PFSK-1 (cell line): ENCODE results near the gene PELI2.

Experiments
- FOXP2 ChIP-seq: optimal IDR thresholded peaks from 2 replicates; pipeline ENCODE3; 2011; ENCODE audit warnings: borderline replicate concordance, control low read depth, inconsistent platforms; ENCODE audit not compliant: insufficient read depth; ENCODE audit errors: extremely low read length, extremely low read depth
- POLR2AphosphoS5 ChIP-seq: IDR thresholded peaks from 2 replicates; pipeline ENCODE4 v1.6.1; 2012; ENCODE audit warnings: low read depth, mild to moderate bottlenecking, control low read depth, low read length, moderate library complexity
- SIN3A ChIP-seq: IDR thresholded peaks from 2 replicates; pipeline ENCODE4 v1.6.1; 2012; ENCODE audit warnings: mild to moderate bottlenecking, low read length, moderate library complexity, borderline replicate concordance; ENCODE audit not compliant: insufficient read depth
- TAF1 ChIP-seq: IDR thresholded peaks from 2 replicates; pipeline ENCODE4 v1.6.1; 2012; ENCODE audit warnings: low read length, control low read depth, borderline replicate concordance; ENCODE audit not compliant: insufficient read depth
- TF ChIP-seq, protein P1 (sequence below), 2 experiments: IDR thresholded peaks; 2 replicates each; pipeline versions ENCODE4 v1.6.1 to v1.8.0; 2011 to 2012; ENCODE audit warnings: low read depth in 2 of 2, low read length in 2 of 2, control low read depth in 1 of 2, inconsistent platforms in 1 of 2, mild to moderate bottlenecking in 1 of 2, moderate library complexity in 1 of 2; ENCODE audit not compliant: insufficient read depth in 1 of 2

Gene PELI2

DNA sequence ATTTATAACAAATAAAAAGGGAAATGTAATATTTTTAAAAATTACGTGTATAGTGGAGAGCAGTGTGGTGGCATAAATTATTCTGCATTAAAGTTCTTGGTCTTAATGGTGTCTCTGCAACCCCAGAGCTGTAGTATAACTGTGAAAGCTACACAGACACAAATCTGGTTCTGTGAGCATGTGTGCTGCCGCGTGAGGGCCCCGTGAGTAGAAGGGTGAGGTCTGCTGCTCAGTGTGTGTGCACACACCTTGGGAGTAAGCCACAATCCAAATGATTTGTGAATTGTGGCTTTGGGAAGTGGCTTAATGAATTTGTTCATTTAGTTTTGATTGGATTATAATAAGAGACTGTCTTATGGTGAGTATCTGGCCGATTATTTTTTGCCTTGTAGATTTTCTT is 16.8 kb downstream of the PELI2 start:
- TF ChIP-seq POLR2AphosphoS5 (no peak), SIN3A (no peak)
- TF ChIP-seq, protein P1, sequence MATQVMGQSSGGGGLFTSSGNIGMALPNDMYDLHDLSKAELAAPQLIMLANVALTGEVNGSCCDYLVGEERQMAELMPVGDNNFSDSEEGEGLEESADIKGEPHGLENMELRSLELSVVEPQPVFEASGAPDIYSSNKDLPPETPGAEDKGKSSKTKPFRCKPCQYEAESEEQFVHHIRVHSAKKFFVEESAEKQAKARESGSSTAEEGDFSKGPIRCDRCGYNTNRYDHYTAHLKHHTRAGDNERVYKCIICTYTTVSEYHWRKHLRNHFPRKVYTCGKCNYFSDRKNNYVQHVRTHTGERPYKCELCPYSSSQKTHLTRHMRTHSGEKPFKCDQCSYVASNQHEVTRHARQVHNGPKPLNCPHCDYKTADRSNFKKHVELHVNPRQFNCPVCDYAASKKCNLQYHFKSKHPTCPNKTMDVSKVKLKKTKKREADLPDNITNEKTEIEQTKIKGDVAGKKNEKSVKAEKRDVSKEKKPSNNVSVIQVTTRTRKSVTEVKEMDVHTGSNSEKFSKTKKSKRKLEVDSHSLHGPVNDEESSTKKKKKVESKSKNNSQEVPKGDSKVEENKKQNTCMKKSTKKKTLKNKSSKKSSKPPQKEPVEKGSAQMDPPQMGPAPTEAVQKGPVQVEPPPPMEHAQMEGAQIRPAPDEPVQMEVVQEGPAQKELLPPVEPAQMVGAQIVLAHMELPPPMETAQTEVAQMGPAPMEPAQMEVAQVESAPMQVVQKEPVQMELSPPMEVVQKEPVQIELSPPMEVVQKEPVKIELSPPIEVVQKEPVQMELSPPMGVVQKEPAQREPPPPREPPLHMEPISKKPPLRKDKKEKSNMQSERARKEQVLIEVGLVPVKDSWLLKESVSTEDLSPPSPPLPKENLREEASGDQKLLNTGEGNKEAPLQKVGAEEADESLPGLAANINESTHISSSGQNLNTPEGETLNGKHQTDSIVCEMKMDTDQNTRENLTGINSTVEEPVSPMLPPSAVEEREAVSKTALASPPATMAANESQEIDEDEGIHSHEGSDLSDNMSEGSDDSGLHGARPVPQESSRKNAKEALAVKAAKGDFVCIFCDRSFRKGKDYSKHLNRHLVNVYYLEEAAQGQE (IDR thresholded peaks at IDR 0.05; ENCODE audit: insufficient read depth in 1 of 2, low read depth in 2 of 2, low read length in 2 of 2): no peak

DNA sequence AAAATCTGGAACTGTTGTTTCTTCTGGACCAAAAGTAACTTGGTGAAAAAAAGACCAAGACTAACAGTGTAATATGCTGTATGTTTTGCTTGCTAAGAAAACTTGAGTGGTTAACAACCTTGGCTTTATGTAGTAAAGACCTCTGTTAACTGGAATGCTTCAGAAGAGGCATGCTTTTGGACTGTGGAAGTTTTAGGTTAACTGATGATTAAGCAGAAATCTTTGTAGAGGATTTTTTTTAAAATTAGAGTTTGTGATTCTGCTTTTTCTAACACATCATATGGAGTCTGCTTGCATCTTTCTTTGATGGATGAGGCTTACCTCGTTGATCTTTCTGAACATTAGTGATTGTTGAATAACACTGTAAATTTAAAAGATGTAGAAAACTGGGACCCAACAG is 17.5 kb downstream of the PELI2 start:
- TF ChIP-seq FOXP2 (no peak), POLR2AphosphoS5 (no peak), TAF1 (no peak), SIN3A (no peak)

DNA sequence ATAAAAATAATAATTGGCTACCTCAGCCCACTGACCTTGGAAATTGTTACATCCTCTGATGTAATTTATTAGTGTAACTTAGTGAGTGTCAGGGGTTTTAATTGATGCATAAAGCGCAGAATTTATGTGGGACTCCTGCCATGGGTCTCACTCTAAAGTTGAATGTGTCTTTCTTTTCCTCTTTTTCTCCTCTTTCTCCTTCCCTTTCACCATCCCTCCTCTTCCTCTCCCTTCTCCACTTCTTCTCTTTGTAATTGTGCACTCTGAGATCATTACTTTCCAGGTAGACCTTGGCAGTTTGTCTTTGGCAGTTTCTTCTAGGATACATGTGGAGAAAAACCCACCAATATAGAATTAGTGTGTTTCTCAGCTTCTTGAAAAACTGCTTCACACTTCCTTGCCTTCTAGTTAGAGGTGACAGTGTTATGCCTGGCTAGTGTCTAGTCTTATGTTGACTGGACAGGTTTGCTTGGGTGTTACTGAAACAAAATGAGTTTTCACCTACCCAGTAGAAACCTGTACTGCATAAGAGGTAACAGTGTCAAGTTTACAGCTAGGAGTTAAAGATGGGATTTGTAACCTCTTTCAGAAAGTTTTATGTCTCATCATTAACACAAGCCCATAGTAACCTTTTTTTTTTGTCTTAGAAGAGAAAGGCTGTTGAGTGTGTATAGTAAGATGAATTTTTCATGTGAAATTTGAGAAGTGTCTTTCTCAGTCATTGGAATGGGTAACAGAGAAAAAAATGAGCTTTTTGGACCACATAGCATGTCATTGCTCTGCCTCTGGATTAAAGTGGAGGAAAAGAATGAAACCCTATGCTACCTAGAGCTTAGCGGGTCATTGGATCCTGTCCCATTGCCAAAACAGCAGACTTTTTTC is 18.6 kb downstream of the PELI2 start:
- TF ChIP-seq SIN3A: no peak
- no peak for TF ChIP-seq POLR2AphosphoS5
- TF ChIP-seq, protein P1 (IDR thresholded peaks at IDR 0.05; ENCODE audit: insufficient read depth in 1 of 2, low read depth in 2 of 2, low read length in 2 of 2): no peak
- no peak for TF ChIP-seq TAF1
- no peak for TF ChIP-seq FOXP2

DNA sequence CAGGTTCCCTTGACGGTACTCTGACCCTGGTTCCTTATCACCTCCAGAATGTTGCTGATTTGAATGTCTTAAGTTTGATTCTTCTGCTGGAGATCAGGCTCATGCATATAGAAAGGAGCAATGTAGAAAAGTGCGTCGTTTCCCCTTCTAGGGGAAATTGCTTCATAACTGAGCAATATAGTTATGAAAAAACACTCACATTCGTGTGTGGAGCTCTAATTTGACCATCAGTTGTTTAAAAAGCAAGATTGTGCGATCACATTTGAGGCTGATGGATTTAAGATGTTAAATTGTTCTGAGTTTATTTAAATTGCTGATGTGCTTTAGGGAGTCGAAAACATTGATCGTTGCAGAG is 19.2 kb downstream of the PELI2 start:
- no peak for TF ChIP-seq FOXP2
- TF ChIP-seq POLR2AphosphoS5: no peak
- TF ChIP-seq TAF1: no peak
- TF ChIP-seq, protein P1 (IDR thresholded peaks at IDR 0.05; ENCODE audit: insufficient read depth in 1 of 2, low read depth in 2 of 2, low read length in 2 of 2): no peak
- TF ChIP-seq SIN3A: no peak

DNA sequence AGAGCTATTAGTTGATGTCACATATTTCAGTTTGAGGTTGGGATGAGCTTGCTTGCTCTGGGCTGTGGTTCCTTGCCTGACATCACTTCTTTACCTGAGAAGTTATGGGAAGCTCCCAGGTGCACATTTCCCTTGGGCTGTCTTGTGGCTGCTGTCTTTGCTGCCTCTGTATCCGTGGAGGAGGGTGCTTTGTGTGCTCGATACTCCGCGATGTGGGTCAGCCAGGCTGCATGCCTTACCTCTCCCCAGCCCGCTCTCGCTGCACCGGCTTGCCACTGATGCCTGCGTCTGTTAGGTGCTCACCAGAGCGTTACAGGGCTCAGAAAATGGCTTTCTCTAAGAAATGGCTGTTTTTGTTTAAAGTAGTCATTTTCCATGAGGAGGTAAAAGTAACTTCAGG is 19.6 kb downstream of the PELI2 start:
- TF ChIP-seq TAF1 (no peak), FOXP2 (no peak), SIN3A (no peak), POLR2AphosphoS5 (no peak)
- TF ChIP-seq, protein P1 (IDR thresholded peaks at IDR 0.05; ENCODE audit: insufficient read depth in 1 of 2, low read depth in 2 of 2, low read length in 2 of 2): no peak
